ENCODE data around the gene NCKAP5.

NCKAP5 gene

DNA sequence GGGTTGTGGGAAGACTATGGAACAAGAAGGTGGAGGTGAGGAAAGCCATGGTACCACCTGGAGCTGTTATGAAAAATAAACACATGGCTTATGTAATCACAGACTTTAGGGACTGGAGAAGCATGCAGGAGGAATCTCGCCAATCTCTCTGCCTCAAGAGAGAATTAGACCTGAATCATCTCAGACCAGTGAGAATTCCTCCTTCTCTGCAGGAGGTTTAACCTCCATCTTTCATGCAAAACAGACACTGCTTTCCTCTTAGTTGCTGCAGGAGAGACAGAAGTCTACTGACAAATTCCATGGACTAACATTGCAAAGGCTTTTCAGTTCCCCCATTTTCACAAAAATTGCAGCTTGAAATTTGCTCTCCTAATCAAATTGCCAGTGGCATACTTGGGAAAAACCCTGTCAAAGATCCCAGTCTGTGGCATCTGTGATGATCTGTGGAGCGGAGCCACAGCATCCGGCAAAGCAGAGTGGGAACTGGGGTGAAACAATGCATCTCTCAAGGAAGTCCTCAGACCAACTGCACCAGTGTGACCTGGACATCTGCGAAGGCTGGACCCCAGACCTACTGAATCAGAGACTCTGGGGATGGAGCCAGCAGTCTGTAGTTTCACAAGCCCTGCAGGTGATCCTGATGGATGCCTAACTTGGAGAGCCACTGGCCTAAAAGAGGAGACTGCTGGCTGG lies 28.6 kb upstream of the NCKAP5 start:
- H3K36me3 Mint-ChIP-seq (ENCODE audit: insufficient read depth): no peaks in the 10 kb centered on the region
- ATAC-seq (replicated peaks; ENCODE audit: extremely low read depth, poor library complexity, severe bottlenecking) (no peak), DNase-seq (ENCODE audit: low spot score in 2 of 2) (no peak)
- no peaks in the 10 kb centered on the region for H3K27me3 Mint-ChIP-seq
- H3K4me1 Mint-ChIP-seq: no peaks in the 10 kb centered on the region
- H3K9me3 Mint-ChIP-seq: peaks cover 13% of the 10 kb centered on the region
- H3K4me3 Mint-ChIP-seq: no peak overlapping the region
- no peak overlapping the region for H3K27ac Mint-ChIP-seq (ENCODE audit: low read depth)

DNA sequence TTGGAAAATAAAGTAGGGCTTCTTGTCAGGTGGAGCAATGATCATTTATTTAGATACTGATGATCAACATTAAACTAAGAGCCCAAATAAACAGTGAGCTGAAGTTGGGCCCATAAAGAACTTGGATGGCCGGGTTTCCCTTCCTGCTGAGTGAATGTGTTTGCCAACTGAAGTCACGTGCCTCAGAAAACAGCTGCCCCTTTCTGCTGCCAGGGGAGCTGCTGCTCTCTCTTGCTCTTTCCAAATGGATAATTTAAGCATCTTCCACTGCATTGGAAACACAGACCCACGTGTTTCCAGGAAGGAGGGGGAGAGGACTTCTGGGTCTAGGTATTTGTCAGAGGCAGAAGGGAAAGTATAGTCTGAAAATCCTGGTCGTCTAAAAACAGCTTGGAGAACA lies 22.9 kb upstream of the NCKAP5 start:
- Mint-ChIP-seq H3K9me3 (peaks cover 16% of the 10 kb centered on the region), H3K36me3 (ENCODE audit: insufficient read depth) (no peaks in the 10 kb centered on the region), H3K27ac (ENCODE audit: low read depth) (no peak overlapping the region), H3K4me3 (no peak overlapping the region), H3K27me3 (no peaks in the 10 kb centered on the region), H3K4me1 (no peaks in the 10 kb centered on the region)
- ATAC-seq (replicated peaks; ENCODE audit: extremely low read depth, poor library complexity, severe bottlenecking): no peak
- no peak for DNase-seq (ENCODE audit: low spot score in 2 of 2)

DNA sequence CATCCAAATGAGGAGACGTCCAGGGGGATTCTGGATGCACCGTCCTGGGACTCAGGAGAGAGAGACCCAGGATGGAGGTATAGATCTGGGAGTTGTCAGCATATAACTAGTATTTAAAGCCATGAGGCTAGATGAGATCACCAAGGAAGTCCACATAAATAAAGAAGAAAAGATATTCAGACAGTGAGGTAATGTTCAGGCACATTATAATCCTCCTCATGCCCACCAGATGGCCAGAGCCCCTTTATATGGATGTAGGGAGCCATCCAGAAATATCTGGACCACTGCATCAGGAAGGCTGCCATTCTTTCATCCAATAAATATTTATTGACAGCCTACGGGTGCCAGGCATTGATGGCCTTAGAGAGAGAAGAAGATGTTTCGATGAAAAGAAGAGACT lies 21.2 kb upstream of the NCKAP5 start:
- Mint-ChIP-seq H3K27me3 (no peaks in the 10 kb centered on the region), H3K4me1 (no peaks in the 10 kb centered on the region), H3K27ac (ENCODE audit: low read depth) (no peak overlapping the region), H3K36me3 (ENCODE audit: insufficient read depth) (no peaks in the 10 kb centered on the region), H3K4me3 (no peak overlapping the region), H3K9me3 (peaks cover 16% of the 10 kb centered on the region)
- DNase-seq (ENCODE audit: low spot score in 2 of 2): no peak
- ATAC-seq (replicated peaks; ENCODE audit: extremely low read depth, poor library complexity, severe bottlenecking): no peak

DNA sequence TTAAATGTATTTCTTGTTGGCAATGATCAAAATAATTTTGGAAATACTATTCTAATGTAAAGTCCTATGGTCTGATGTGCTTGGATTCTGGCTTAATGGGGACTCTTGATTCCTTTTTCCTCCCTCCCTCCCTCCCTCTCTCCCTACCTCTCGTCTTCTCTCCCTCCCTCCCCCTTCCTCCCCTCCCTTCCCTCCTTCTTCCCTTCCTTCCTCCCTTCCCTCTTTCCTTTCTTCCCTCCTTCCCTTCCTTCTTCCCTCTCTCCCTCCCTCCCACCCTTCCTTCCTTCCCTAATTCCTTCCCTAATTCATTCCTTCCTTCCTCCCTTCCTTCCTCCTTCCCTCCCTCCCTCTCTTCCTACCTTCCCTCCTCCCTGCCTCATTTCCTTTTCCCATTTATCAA lies 19.9 kb upstream of the NCKAP5 start:
- Mint-ChIP-seq H3K4me1 (no peaks in the 10 kb centered on the region), H3K9me3 (peaks cover 16% of the 10 kb centered on the region), H3K36me3 (ENCODE audit: insufficient read depth) (no peaks in the 10 kb centered on the region), H3K27me3 (no peaks in the 10 kb centered on the region), H3K4me3 (no peak overlapping the region), H3K27ac (ENCODE audit: low read depth) (no peak overlapping the region)
- ATAC-seq (replicated peaks; ENCODE audit: extremely low read depth, poor library complexity, severe bottlenecking) (no peak), DNase-seq (ENCODE audit: low spot score in 2 of 2) (no peak)

DNA sequence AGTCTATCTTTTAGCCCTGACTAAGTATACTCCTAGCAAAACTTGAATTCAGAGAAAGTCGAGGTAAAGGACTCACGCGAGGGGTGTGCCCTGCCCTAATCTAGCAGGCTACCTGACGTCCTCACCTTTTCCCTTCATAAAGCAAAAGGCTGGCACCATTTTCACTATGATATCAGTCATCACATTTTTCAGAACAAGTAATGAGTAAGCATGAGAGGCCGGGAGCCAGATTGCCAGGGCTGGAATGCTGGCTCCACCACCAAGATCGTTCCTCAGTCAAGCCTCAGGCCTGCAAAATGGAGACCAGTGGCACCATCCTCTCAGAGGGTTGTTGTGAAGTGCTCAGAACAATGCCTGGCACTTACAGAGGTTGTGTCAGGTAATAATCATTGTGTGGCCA lies 18.7 kb upstream of the NCKAP5 start:
- H3K27me3 Mint-ChIP-seq: no peaks in the 10 kb centered on the region
- H3K36me3 Mint-ChIP-seq (ENCODE audit: insufficient read depth): no peaks in the 10 kb centered on the region
- peaks cover 16% of the 10 kb centered on the region for H3K9me3 Mint-ChIP-seq
- H3K27ac Mint-ChIP-seq (ENCODE audit: low read depth): no peak overlapping the region
- H3K4me3 Mint-ChIP-seq: no peak overlapping the region
- ATAC-seq (replicated peaks; ENCODE audit: extremely low read depth, poor library complexity, severe bottlenecking) (no peak), DNase-seq (ENCODE audit: low spot score in 2 of 2) (no peak)
- no peaks in the 10 kb centered on the region for H3K4me1 Mint-ChIP-seq

DNA sequence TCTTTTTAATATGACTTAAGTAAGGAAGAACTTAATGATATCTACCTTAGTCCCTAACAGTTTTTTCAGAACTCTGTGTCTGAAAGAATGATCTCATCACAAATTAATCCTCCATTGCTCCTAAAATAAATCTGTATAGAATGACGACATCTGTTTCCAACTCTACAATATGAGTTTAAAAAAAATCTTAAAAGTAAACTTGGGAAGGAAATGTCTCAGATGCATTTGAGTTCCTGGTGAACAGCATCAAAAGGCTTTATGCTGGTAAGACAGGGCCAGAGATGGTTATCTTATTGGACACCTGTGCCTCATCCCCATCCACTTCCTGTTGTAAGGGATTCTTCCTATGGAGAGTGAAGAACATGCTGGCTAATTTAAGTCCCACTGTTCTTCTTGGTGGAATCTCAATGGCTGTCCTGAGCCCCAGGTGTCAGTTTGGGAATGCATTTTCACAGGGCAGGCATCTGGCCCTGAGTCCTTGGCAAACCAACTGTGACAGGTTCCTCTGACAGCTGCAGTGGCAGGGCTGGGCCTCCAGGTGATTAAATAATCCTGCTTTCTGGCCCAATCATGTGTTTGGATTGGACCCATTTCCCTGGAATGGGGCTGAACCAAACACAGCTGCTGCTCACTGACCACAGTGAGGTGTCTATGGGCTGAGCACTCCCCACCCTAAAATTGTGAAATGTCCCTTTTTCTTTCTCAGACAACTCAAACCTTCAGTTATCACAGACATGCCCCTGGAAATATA lies 12.9 kb upstream of the NCKAP5 start:
- DNase-seq (ENCODE audit: low spot score in 2 of 2) (no peak), ATAC-seq (replicated peaks; ENCODE audit: extremely low read depth, poor library complexity, severe bottlenecking) (no peak)
- Mint-ChIP-seq H3K27me3 (peaks cover 6% of the 10 kb centered on the region), H3K4me1 (no peaks in the 10 kb centered on the region), H3K36me3 (ENCODE audit: insufficient read depth) (no peaks in the 10 kb centered on the region), H3K4me3 (no peak overlapping the region), H3K9me3 (peaks cover 11% of the 10 kb centered on the region), H3K27ac (ENCODE audit: low read depth) (no peak overlapping the region)

DNA sequence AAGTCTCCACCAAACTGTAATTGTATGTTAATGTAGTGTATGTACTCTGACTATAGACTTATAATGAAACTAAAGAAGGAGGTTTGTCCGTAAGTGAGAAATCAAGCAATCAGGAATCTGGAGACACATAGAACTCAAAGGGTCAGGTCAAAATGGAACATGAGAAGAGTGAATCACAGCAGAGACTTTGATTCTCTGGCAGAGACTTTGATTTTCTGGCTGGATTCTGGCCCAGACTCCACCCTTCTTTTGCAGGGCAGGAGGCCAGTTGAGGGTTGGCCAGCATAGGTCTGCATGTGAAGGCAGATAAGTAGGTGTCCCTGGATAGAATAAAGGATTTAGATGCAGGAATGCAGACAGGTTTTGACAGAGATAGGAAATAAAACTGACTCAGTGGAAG lies 11.0 kb upstream of the NCKAP5 start:
- H3K4me1 Mint-ChIP-seq: no peaks in the 10 kb centered on the region
- ATAC-seq (replicated peaks; ENCODE audit: extremely low read depth, poor library complexity, severe bottlenecking) (no peak), DNase-seq (ENCODE audit: low spot score in 2 of 2) (no peak)
- no peak overlapping the region for H3K4me3 Mint-ChIP-seq
- H3K27ac Mint-ChIP-seq (ENCODE audit: low read depth): no peak overlapping the region
- peaks cover 9% of the 10 kb centered on the region for H3K9me3 Mint-ChIP-seq
- no peaks in the 10 kb centered on the region for H3K36me3 Mint-ChIP-seq (ENCODE audit: insufficient read depth)
- peaks cover 6% of the 10 kb centered on the region for H3K27me3 Mint-ChIP-seq

DNA sequence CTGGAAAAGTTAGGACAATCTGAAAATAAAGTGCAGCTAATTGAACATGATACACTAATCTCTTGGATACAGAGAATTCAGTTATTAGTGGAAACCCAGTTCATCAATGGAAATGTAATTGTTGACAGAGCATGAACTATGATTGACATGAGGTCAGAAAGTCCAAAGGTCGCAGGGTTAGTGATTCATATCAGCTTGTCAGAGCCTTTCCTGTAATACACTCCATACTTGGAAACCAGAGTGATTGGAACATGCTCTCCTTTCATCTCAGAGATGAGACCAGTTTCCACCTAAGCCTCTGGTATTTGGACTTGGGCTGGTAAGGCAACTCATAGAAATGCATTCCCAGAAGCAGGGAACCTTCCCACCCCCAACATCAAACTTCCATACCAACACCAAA lies 8.5 kb upstream of the NCKAP5 start:
- Mint-ChIP-seq H3K27ac (ENCODE audit: low read depth) (no peak overlapping the region), H3K9me3 (peaks cover 9% of the 10 kb centered on the region), H3K36me3 (ENCODE audit: insufficient read depth) (no peaks in the 10 kb centered on the region), H3K27me3 (peaks cover 6% of the 10 kb centered on the region), H3K4me3 (no peak overlapping the region), H3K4me1 (no peaks in the 10 kb centered on the region)
- no peak for ATAC-seq (replicated peaks; ENCODE audit: extremely low read depth, poor library complexity, severe bottlenecking)
- DNase-seq (ENCODE audit: low spot score in 2 of 2): no peak

DNA sequence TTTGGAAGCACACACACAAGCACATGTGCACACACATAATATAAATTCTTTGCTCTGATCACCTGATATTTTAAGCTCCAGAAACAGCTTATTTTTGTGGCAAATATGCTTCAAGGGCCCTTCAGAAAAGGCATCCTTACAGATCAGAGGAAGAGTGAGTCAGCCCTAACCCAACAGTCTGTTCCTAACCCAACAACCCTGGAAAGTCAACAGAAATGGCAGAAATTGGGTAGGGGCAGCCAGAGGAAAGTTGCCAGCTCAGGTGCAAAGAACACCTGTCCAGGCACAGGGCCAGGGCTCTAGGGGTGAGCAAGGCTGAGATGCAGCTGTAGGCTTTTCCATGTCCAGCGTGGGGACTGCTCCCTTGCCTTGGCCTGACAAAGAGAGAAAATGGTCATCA lies 6.4 kb upstream of the NCKAP5 start:
- peaks cover 6% of the 10 kb centered on the region for H3K27me3 Mint-ChIP-seq
- DNase-seq (ENCODE audit: low spot score in 2 of 2) (no peak), ATAC-seq (replicated peaks; ENCODE audit: extremely low read depth, poor library complexity, severe bottlenecking) (no peak)
- no peak overlapping the region for H3K4me3 Mint-ChIP-seq
- H3K27ac Mint-ChIP-seq (ENCODE audit: low read depth): no peak overlapping the region
- no peaks in the 10 kb centered on the region for H3K4me1 Mint-ChIP-seq
- peaks cover 9% of the 10 kb centered on the region for H3K9me3 Mint-ChIP-seq
- H3K36me3 Mint-ChIP-seq (ENCODE audit: insufficient read depth): no peaks in the 10 kb centered on the region

DNA sequence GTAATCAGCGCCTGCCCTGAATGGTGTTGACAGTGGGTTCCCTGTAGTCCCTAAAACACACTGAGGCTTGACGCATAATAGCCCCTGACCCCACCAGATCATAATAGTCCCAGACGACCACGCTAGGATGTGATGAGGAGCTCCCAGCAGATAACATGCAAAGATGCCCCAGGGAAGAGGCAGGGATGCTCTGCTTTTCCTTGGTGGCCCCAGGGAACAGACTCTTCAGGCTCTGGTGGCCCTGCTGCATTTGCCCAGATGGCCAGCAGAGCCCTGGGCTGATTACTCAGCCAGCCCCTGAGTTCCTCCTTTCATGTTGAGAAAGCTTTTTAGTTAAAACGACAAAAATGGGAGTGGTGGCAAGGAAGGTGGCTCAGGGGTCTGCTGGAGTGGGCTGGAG lies 5.9 kb upstream of the NCKAP5 start:
- no peaks in the 10 kb centered on the region for H3K4me1 Mint-ChIP-seq
- peaks cover 9% of the 10 kb centered on the region for H3K9me3 Mint-ChIP-seq
- H3K36me3 Mint-ChIP-seq (ENCODE audit: insufficient read depth): no peaks in the 10 kb centered on the region
- no peak for DNase-seq (ENCODE audit: low spot score in 2 of 2)
- H3K27ac Mint-ChIP-seq (ENCODE audit: low read depth): no peak overlapping the region
- no peak overlapping the region for H3K4me3 Mint-ChIP-seq
- H3K27me3 Mint-ChIP-seq: peaks cover 6% of the 10 kb centered on the region
- ATAC-seq (replicated peaks; ENCODE audit: extremely low read depth, poor library complexity, severe bottlenecking): no peak

DNA sequence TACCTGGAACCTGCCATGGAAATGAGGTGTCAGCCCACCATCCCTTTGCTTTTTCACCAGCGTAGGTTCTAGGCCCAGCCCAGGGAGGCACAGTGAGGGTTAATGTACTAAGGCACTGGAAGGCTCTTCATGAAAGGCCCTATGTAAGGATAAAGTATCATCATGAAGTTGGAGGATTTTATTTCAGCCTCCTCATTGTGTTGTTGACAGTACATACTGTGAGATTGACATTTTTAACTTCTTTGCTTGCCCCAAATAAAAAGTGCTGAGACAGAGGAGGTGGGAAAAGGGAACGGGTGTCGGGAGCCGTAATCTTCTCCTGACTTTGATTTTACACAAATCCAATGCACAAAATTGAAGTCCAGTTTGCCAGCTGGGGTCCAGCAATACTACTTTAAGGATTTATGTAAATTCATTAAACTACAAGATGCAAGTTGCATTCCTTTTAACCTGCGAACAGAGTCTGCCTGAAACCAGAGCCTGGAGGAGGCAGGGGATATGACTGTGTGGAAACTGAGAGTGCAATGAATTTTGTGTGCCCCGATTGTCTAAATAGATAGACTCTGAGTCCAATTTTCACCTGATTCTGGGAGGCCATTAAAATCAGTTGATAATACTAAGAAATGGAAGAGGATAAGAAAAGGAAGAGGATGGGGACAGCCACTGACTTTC lies 5.4 kb upstream of the NCKAP5 start:
- no peak for ATAC-seq (replicated peaks; ENCODE audit: extremely low read depth, poor library complexity, severe bottlenecking)
- H3K4me3 Mint-ChIP-seq: no peak overlapping the region
- H3K4me1 Mint-ChIP-seq: no peaks in the 10 kb centered on the region
- no peaks in the 10 kb centered on the region for H3K36me3 Mint-ChIP-seq (ENCODE audit: insufficient read depth)
- H3K27me3 Mint-ChIP-seq: peaks cover 6% of the 10 kb centered on the region
- peaks cover 9% of the 10 kb centered on the region for H3K9me3 Mint-ChIP-seq
- H3K27ac Mint-ChIP-seq (ENCODE audit: low read depth): no peak overlapping the region
- no peak for DNase-seq (ENCODE audit: low spot score in 2 of 2)

DNA sequence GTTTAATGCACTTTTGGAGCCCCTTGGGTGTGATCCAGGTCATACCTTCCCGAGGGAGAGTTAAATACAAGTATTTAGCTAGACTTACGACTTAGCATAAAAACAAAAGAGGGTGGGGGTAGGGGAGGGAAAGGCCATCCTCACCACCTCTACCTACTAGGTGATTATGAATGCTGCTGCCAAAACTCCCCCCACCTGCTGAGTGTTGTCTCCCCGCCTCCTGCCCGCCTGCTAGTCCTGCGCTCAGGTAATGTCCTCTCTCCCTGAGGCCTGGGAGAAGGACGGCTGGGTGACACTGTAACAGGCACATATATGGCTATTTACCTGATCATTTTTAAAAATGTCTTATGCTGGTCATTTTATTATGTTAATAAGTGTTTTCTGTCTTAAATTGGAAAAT lies 3.0 kb upstream of the NCKAP5 start:
- no peaks in the 10 kb centered on the region for H3K9me3 Mint-ChIP-seq
- H3K27ac Mint-ChIP-seq (ENCODE audit: low read depth): no peak overlapping the region
- H3K4me1 Mint-ChIP-seq: no peaks in the 10 kb centered on the region
- no peak overlapping the region for H3K4me3 Mint-ChIP-seq
- H3K27me3 Mint-ChIP-seq: no peaks in the 10 kb centered on the region
- no peak for DNase-seq (ENCODE audit: low spot score in 2 of 2)
- no peak for ATAC-seq (replicated peaks; ENCODE audit: extremely low read depth, poor library complexity, severe bottlenecking)
- H3K36me3 Mint-ChIP-seq (ENCODE audit: insufficient read depth): no peaks in the 10 kb centered on the region

DNA sequence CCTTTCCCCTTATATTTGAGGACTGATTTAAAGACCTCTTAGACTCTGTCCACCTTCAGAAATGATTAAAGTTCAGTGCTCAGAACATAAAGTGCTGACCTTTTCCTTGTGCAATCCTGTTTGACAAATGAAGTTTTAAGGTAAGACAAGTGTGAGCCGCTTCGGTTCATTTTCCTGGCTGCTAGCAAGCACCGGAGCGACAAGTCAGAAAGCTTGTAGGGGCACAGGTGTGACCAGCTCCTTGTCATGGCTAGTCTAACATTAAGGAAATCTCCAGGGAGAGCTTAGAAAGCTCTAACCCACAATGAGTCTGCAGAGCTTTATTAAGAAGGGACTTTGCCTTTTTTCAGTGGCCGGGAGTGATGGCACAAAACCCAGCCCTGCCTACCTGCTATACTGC lies 2.3 kb upstream of the NCKAP5 start:
- Mint-ChIP-seq H3K27me3 (no peaks in the 10 kb centered on the region), H3K27ac (ENCODE audit: low read depth) (no peak overlapping the region), H3K36me3 (ENCODE audit: insufficient read depth) (no peaks in the 10 kb centered on the region), H3K4me3 (no peak overlapping the region), H3K9me3 (peaks cover 5% of the 10 kb centered on the region), H3K4me1 (no peaks in the 10 kb centered on the region)
- ATAC-seq (replicated peaks; ENCODE audit: extremely low read depth, poor library complexity, severe bottlenecking) (no peak), DNase-seq (ENCODE audit: low spot score in 2 of 2) (no peak)
